ENCODE measurements around the gene ETHE1. TPM values are rescaled to one million over a fixed set of nuclear protein-coding genes. Genes with fewer than 3 reads are reported as not detected.
"Not testable (repeated sequence)": the region's sequence is repeated elsewhere in the genome, so short reads cannot be mapped to it uniquely, and the experiment has no call there.

ETHE1 gene
- polyA plus RNA-seq, 3 donors = 71.2 to 135 (median 111) TPM

DNA sequence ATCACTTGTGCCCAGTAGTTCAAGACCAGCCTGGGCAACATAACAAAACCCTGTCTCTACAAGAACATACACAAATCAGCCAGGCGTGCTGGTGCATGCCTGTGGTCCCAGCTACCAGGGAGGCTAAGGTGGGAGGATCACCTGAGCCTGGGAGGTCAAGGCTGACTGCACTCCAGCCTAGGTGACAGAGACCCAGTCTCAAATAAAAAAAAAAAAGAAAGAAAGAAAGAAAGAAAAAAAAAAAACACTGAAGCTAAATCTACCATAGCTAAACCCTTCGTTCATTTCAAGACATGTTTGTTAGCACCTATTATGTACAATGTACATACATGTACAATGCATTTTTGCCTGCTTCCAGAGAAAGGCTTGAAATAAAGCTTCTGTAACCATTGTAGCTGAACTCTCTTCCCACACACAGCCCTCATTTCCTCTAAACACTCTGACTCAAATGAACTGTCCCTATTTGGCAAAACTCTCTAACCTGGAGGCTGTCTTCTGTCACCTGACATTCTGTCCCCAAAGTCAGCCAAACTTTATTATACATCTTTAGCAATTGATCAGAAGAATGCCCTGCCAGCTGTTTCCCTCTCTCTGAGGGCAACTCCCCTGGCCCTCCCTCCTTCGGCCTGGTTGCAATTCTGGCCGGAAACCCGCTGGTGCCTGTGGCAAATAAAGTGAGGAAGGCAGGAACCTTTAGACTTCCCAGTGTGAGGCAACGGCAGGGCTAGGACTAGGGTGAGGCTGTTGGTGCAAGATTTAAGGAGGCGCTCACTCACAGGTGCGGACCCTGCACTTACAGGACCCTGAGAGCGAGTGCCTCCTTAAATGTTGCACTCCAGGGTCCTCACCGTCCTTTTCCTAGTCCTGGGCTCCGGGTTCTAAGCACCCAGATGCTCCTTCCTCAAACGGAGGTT, 1.8 kb downstream of the ETHE1 start:
- WGBS (ENCODE audit: insufficient coverage) = 0% methylated on average over 9 of the region's 12 CpGs
- H3K79me2 ChIP-seq (ENCODE audit: insufficient read depth, low read length) = peaks cover 55% of the 10 kb centered on the region
- peaks cover 0 to 1% (median 0%) of the 10 kb centered on the region in 3 donors for H3K27me3 Mint-ChIP-seq (ENCODE audit: low read depth in 3 of 3)
- peaks cover 0 to 8% of the 10 kb centered on the region in 2 donors for H3K36me3 ChIP-seq (replicated peaks in 1 of 2; ENCODE audit: control insufficient read depth in 1 of 2, insufficient read depth in 2 of 2, low read length in 2 of 2)
- DNase-seq = peak in 2 of 3 donors; percentile 44 to 65
- peak overlapping the region; percentile 99 for H3K4me2 ChIP-seq (replicated peaks; ENCODE audit: extremely low read depth, low read length, poor library complexity, severe bottlenecking)
- H3K9me3 Mint-ChIP-seq = no peaks in the 10 kb centered on the region
- peak overlapping the region; percentile 96 for H2AFZ ChIP-seq (ENCODE audit: insufficient read depth, low read depth, low read length, poor library complexity, severe bottlenecking)
- peak overlapping the region; percentile 60 to 89 for H3K27ac ChIP-seq (ENCODE audit: low read depth in 1 of 2, low read length in 2 of 2)
- H3K4me3 ChIP-seq (replicated peaks in 1 of 3; ENCODE audit: low read depth in 2 of 3, low read length in 3 of 3) = peak overlapping the region; percentile 44 to 98 (median 91)
- peaks cover 4% of the 10 kb centered on the region for H4K20me1 ChIP-seq (ENCODE audit: insufficient read depth, low read length)
- H3K36me3 Mint-ChIP-seq = peaks cover 4 to 16% of the 10 kb centered on the region in 2 donors
- intact Hi-C loops (cut with micrococcal nuclease) = loop anchor here in 1 of 2 donors (5.0 kb wide), 1 partner anchor 78 kb away; no protein-coding TSS in a partner anchor
- H3K4me1 Mint-ChIP-seq = peaks cover 40% of the 10 kb centered on the region
- H3K9me3 ChIP-seq (replicated peaks in 1 of 2; ENCODE audit: control insufficient read depth in 1 of 2, insufficient read depth in 1 of 2, low read length in 2 of 2) = no peaks in the 10 kb centered on the region
- H3K4me3 Mint-ChIP-seq = peak overlapping the region; percentile 90 to 98
- H3K27me3 ChIP-seq (ENCODE audit: control insufficient read depth in 2 of 2, insufficient read depth in 2 of 2, low read length in 2 of 2) = no peaks in the 10 kb centered on the region
- TF ChIP-seq, protein P1, sequence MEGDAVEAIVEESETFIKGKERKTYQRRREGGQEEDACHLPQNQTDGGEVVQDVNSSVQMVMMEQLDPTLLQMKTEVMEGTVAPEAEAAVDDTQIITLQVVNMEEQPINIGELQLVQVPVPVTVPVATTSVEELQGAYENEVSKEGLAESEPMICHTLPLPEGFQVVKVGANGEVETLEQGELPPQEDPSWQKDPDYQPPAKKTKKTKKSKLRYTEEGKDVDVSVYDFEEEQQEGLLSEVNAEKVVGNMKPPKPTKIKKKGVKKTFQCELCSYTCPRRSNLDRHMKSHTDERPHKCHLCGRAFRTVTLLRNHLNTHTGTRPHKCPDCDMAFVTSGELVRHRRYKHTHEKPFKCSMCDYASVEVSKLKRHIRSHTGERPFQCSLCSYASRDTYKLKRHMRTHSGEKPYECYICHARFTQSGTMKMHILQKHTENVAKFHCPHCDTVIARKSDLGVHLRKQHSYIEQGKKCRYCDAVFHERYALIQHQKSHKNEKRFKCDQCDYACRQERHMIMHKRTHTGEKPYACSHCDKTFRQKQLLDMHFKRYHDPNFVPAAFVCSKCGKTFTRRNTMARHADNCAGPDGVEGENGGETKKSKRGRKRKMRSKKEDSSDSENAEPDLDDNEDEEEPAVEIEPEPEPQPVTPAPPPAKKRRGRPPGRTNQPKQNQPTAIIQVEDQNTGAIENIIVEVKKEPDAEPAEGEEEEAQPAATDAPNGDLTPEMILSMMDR (IDR thresholded peaks at IDR 0.05) = no peak
- peak overlapping the region; percentile 73 to 97 (median 92) for H3K27ac Mint-ChIP-seq
- H3K9ac ChIP-seq (ENCODE audit: insufficient read depth, low read length, poor library complexity, severe bottlenecking) = peak overlapping the region; percentile 89
- H3K4me1 ChIP-seq (ENCODE audit: control insufficient read depth in 1 of 2, insufficient read depth in 2 of 2, low read length in 2 of 2) = peaks cover 35 to 47% of the 10 kb centered on the region in 2 donors

GRCh38 chr19:43523696-43524095, 3.3 kb downstream of the ETHE1 start:
- intact Hi-C loops (cut with micrococcal nuclease) = loop anchor here in 1 of 2 donors (5.0 kb wide), 1 partner anchor 76 kb away; no protein-coding TSS in a partner anchor
- H4K20me1 ChIP-seq (ENCODE audit: insufficient read depth, low read length) = peaks cover 10% of the 10 kb centered on the region
- not testable (repeated sequence) for H3K27me3 Mint-ChIP-seq (ENCODE audit: low read depth in 3 of 3); DNase-seq; H2AFZ ChIP-seq (ENCODE audit: insufficient read depth, low read depth, low read length, poor library complexity, severe bottlenecking); H3K9ac ChIP-seq (ENCODE audit: insufficient read depth, low read length, poor library complexity, severe bottlenecking); H3K4me3 ChIP-seq (replicated peaks in 1 of 3; ENCODE audit: low read depth in 2 of 3, low read length in 3 of 3); H3K4me2 ChIP-seq (replicated peaks; ENCODE audit: extremely low read depth, low read length, poor library complexity, severe bottlenecking); H3K9me3 ChIP-seq (replicated peaks in 1 of 2; ENCODE audit: control insufficient read depth in 1 of 2, insufficient read depth in 1 of 2, low read length in 2 of 2); H3K27ac ChIP-seq (ENCODE audit: low read depth in 1 of 2, low read length in 2 of 2); H3K27me3 ChIP-seq (ENCODE audit: control insufficient read depth in 2 of 2, insufficient read depth in 2 of 2, low read length in 2 of 2); H3K36me3 ChIP-seq (replicated peaks in 1 of 2; ENCODE audit: control insufficient read depth in 1 of 2, insufficient read depth in 2 of 2, low read length in 2 of 2); H3K4me3 Mint-ChIP-seq; H3K9me3 Mint-ChIP-seq; H3K27ac Mint-ChIP-seq
- peaks cover 45 to 55% of the 10 kb centered on the region in 2 donors for H3K4me1 ChIP-seq (ENCODE audit: control insufficient read depth in 1 of 2, insufficient read depth in 2 of 2, low read length in 2 of 2)
- H3K79me2 ChIP-seq (ENCODE audit: insufficient read depth, low read length) = peaks cover 63% of the 10 kb centered on the region
- 96% methylated on average over 6 of the region's 8 CpGs for WGBS (ENCODE audit: insufficient coverage)
- H3K4me1 Mint-ChIP-seq = peaks cover 48% of the 10 kb centered on the region
- peaks cover 4 to 16% of the 10 kb centered on the region in 2 donors for H3K36me3 Mint-ChIP-seq

Measured in CD14-positive monocyte (primary cell).